ENCODE results near the gene RAMACL.

The RAMACL gene

GRCh38 chr6:166533205-166533824 lies 53.2 kb downstream of the RAMACL start:
- DNase-seq (ENCODE audit: low read depth, low spot score) = no peak
